DOHH2 (cell line): ENCODE results near the gene ATF7IP.
"Not testable (repeated sequence)": the region's sequence is repeated elsewhere in the genome, so short reads cannot be mapped to it uniquely, and the experiment has no call there.

Experiments
- H3F3A ChIP-seq: fragments of 200-600 bp; sonication (generic), shearing (Covaris generic); 2 replicates; pipeline ENCODE4 v1.6.0; 2016; ENCODE audit warnings: antibody characterized with exemption, mild to moderate bottlenecking; ENCODE audit not compliant: control insufficient read depth, insufficient read depth
- H3K27ac ChIP-seq: fragments of 200-600 bp; sonication (generic); 2 replicates; pipeline ENCODE4 v1.5.1; 2014; ENCODE audit warnings: low read depth, mild to moderate bottlenecking, low read length, moderate library complexity
- H3K27me3 ChIP-seq: fragments of 200-600 bp; sonication (generic); 2 replicates; pipeline ENCODE4 v1.6.1; 2014; ENCODE audit warnings: mild to moderate bottlenecking, low read length, mixed read lengths; ENCODE audit not compliant: control insufficient read depth
- H3K36me3 ChIP-seq: fragments of 200-600 bp; sonication (generic); 2 replicates; pipeline ENCODE4 v1.6.1; 2014; ENCODE audit warnings: mild to moderate bottlenecking, low read length, moderate library complexity, mixed read lengths; ENCODE audit not compliant: control insufficient read depth
- H3K4me1 ChIP-seq: fragments of 200-600 bp; sonication (generic); 2 replicates; pipeline ENCODE4 v1.6.1; 2014; ENCODE audit warnings: mild to moderate bottlenecking, low read length, mixed read lengths; ENCODE audit not compliant: control insufficient read depth
- H3K4me2 ChIP-seq: fragments of 200-600 bp; sonication (generic); 2 replicates; pipeline ENCODE4 v1.6.0; 2014; ENCODE audit warnings: mild to moderate bottlenecking, low read length, moderate library complexity
- H3K4me3 ChIP-seq: fragments of 200-600 bp; sonication (generic); 2 replicates; pipeline ENCODE4 v1.5.1; 2014; ENCODE audit warnings: mild to moderate bottlenecking, low read length, mixed read lengths
- H3K79me2 ChIP-seq: fragments of 200-600 bp; sonication (generic); 2 replicates; pipeline ENCODE4 v1.6.1; 2014; ENCODE audit warnings: mild to moderate bottlenecking, low read length, mixed read lengths; ENCODE audit not compliant: control insufficient read depth
- H3K9me2 ChIP-seq: fragments of 200-600 bp; sonication (generic); replicated peaks from 2 replicates; pipeline ENCODE4 v1.6.1; 2014; ENCODE audit warnings: mild to moderate bottlenecking, low read length, mixed read lengths; ENCODE audit not compliant: control insufficient read depth
- H3K9me3 ChIP-seq: fragments of 200-600 bp; sonication (generic); 2 replicates; pipeline ENCODE4 v1.6.1; 2014; ENCODE audit warnings: antibody characterized with exemption, low read length, mixed read lengths; ENCODE audit not compliant: control insufficient read depth, insufficient read depth
- H4K20me1 ChIP-seq: fragments of 200-600 bp; sonication (generic); 2 replicates; pipeline ENCODE4 v1.6.0; 2014; ENCODE audit warnings: low read depth, mild to moderate bottlenecking, antibody characterized with exemption, low read length, moderate library complexity; ENCODE audit not compliant: control insufficient read depth, insufficient read depth
- CTCF ChIP-seq: fragments of 200-600 bp; sonication (generic); IDR thresholded peaks from one replicate; pipeline ENCODE4 v1.5.1; 2014; ENCODE audit warnings: antibody characterized with exemption, mild to moderate bottlenecking, low read depth, low read length; ENCODE audit not compliant: poor library complexity, severe bottlenecking
- EZH2phosphoT487 ChIP-seq: fragments of 200-600 bp; sonication (generic); IDR thresholded peaks from 2 replicates; pipeline ENCODE4 v1.6.1; 2017; ENCODE audit warnings: borderline replicate concordance, mild to moderate bottlenecking, antibody characterized with exemption, low read length, moderate library complexity, mixed read lengths

The ATF7IP gene

GRCh38 chr12:14327711-14328110 lies 37.8 kb upstream of the ATF7IP start:
- Histone ChIP-seq H3K9me2 (no peaks in the 10 kb centered on the region), H3K9me3 (peaks cover 4% of the 10 kb centered on the region; the same call in 1 of the 2 replicates), H3K4me1 (peaks cover 14% of the 10 kb centered on the region), H3K4me2 (no peak overlapping the region), H3K27ac (no peak overlapping the region), H3K27me3 (no peaks in the 10 kb centered on the region), H3K79me2 (no peaks in the 10 kb centered on the region), H3K36me3 (no peaks in the 10 kb centered on the region), H4K20me1 (no peaks in the 10 kb centered on the region), H3K4me3 (no peak overlapping the region), H3F3A (no peaks in the 10 kb centered on the region)
- no peak for TF ChIP-seq CTCF
- no peak for TF ChIP-seq EZH2phosphoT487

GRCh38 chr12:14332482-14332881 lies 33.0 kb upstream of the ATF7IP start:
- H3K4me2 ChIP-seq, result no peak overlapping the region
- no peaks in the 10 kb centered on the region for H3K36me3 ChIP-seq
- no peaks in the 10 kb centered on the region for H3K79me2 ChIP-seq
- peaks cover 12% of the 10 kb centered on the region; the same call in 1 of the 2 replicates for H3K9me3 ChIP-seq
- no peaks in the 10 kb centered on the region for H3K9me2 ChIP-seq
- TF ChIP-seq EZH2phosphoT487, result no peak
- no peak for TF ChIP-seq CTCF
- H3K4me1 ChIP-seq, result peaks cover 6% of the 10 kb centered on the region
- H3F3A ChIP-seq, result no peaks in the 10 kb centered on the region
- H3K27me3 ChIP-seq, result no peaks in the 10 kb centered on the region
- H3K4me3 ChIP-seq, result no peak overlapping the region
- H4K20me1 ChIP-seq, result no peaks in the 10 kb centered on the region
- no peak overlapping the region for H3K27ac ChIP-seq

- Histone ChIP-seq H3K9me2 (no peaks in the 10 kb centered on the region), H3K27ac (no peak overlapping the region), H3K4me2 (no peak overlapping the region), H3F3A (no peaks in the 10 kb centered on the region), H3K4me3 (no peak overlapping the region), H3K4me1 (no peaks in the 10 kb centered on the region), H3K27me3 (no peaks in the 10 kb centered on the region), H4K20me1 (no peaks in the 10 kb centered on the region), H3K9me3 (peaks cover 23% of the 10 kb centered on the region; the same call in 1 of the 2 replicates), H3K79me2 (no peaks in the 10 kb centered on the region), H3K36me3 (no peaks in the 10 kb centered on the region)
- TF ChIP-seq EZH2phosphoT487 (no peak), CTCF (no peak)
Measured at GRCh38 chr12:14340371-14340770, 25.1 kb upstream of the ATF7IP start.

GRCh38 chr12:14351524-14351923 lies 14.0 kb upstream of the ATF7IP start:
- H4K20me1 ChIP-seq, H3K9me2 ChIP-seq, H3K27me3 ChIP-seq, H3K27ac ChIP-seq, H3K4me1 ChIP-seq, H3K79me2 ChIP-seq, H3K4me3 ChIP-seq, H3F3A ChIP-seq, H3K36me3 ChIP-seq, H3K4me2 ChIP-seq: not testable (repeated sequence)
- H3K9me3 ChIP-seq, result peaks cover 29% of the 10 kb centered on the region; the same call in 1 of the 2 replicates

- not testable (repeated sequence) for H4K20me1 ChIP-seq, H3F3A ChIP-seq, H3K4me1 ChIP-seq, H3K4me3 ChIP-seq, H3K9me2 ChIP-seq, H3K27me3 ChIP-seq, H3K4me2 ChIP-seq, H3K27ac ChIP-seq, H3K79me2 ChIP-seq, H3K36me3 ChIP-seq
- peaks cover 33% of the 10 kb centered on the region; the same call in 1 of the 2 replicates for H3K9me3 ChIP-seq
Measured at GRCh38 chr12:14352066-14352465, 13.4 kb upstream of the ATF7IP start.

- H3K9me2 ChIP-seq, H4K20me1 ChIP-seq, H3F3A ChIP-seq, H3K79me2 ChIP-seq, H3K27me3 ChIP-seq, H3K27ac ChIP-seq, H3K4me1 ChIP-seq, H3K4me2 ChIP-seq, H3K36me3 ChIP-seq, H3K4me3 ChIP-seq: not testable (repeated sequence)
- peaks cover 33% of the 10 kb centered on the region; the same call in 1 of the 2 replicates for H3K9me3 ChIP-seq
Measured at GRCh38 chr12:14354665-14355064, 10.8 kb upstream of the ATF7IP start.
